GM23338 (cell line): Measurements from ENCODE around the gene SLC7A6.

ENCODE experiments used
- CREB1 ChIP-seq: fragments of 250-450 bp; sonication (Bioruptor Pico); IDR thresholded peaks from 2 replicates; pipeline ENCODE4 v1.5.0; 2020; ENCODE audit warnings: low read depth, mild to moderate bottlenecking, moderate library complexity
- EZH2 ChIP-seq: fragments of 200-600 bp; sonication (generic); IDR thresholded peaks from one replicate; pipeline ENCODE4 v1.8.0; 2017; ENCODE audit warnings: antibody characterized with exemption, mild to moderate bottlenecking, low read depth; ENCODE audit not compliant: unreplicated experiment
- POLR2AphosphoS5 ChIP-seq: IDR thresholded peaks from 2 replicates; pipeline ENCODE4 v1.6.1; 2016; ENCODE audit warnings: antibody characterized with exemption, low read depth
- TF ChIP-seq, protein P1 (sequence below), 2 experiments: fragments of 200-600 bp in 1 of 2; sonication (generic) in 1 of 2; conservative IDR thresholded peaks; 2 replicates each; pipeline versions ENCODE4 v1.5.1 to v1.6.1; 2016 to 2017; ENCODE audit warnings: antibody characterized with exemption in 2 of 2, low read depth in 2 of 2, mild to moderate bottlenecking in 2 of 2, moderate library complexity in 1 of 2

DNA sequence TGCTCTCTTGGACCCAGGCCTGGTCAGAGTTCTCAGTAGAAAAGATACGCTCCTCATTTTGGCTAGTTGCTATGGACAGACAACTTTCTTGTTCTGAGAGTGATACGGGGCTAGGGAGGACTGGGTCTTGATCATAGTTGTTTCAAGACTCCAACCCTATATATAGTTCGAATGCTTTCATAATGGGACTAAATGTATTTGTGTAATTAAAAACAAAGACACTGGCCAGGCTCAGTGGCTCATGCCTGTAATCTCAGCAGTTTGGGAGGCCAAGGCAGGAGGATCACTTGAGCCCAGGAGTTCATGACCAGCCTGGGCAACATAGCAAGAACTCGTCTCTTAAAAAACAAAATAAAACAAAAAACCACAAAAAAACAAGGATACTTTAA lies 17.7 kb downstream of the SLC7A6 start:
- TF ChIP-seq EZH2 (no peak), POLR2AphosphoS5 (no peak), CREB1 (CRISPR knock-in tag) (no peak)
- TF ChIP-seq, protein P1, sequence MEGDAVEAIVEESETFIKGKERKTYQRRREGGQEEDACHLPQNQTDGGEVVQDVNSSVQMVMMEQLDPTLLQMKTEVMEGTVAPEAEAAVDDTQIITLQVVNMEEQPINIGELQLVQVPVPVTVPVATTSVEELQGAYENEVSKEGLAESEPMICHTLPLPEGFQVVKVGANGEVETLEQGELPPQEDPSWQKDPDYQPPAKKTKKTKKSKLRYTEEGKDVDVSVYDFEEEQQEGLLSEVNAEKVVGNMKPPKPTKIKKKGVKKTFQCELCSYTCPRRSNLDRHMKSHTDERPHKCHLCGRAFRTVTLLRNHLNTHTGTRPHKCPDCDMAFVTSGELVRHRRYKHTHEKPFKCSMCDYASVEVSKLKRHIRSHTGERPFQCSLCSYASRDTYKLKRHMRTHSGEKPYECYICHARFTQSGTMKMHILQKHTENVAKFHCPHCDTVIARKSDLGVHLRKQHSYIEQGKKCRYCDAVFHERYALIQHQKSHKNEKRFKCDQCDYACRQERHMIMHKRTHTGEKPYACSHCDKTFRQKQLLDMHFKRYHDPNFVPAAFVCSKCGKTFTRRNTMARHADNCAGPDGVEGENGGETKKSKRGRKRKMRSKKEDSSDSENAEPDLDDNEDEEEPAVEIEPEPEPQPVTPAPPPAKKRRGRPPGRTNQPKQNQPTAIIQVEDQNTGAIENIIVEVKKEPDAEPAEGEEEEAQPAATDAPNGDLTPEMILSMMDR (conservative IDR thresholded peaks at IDR 0.05; ENCODE audit: low read depth in 2 of 2) = no peak
